ENCODE results near the gene ADAM17. TPM values are rescaled to one million over a fixed set of nuclear protein-coding genes. Genes with fewer than 3 reads are reported as not detected.
"Not testable (repeated sequence)": the region's sequence is repeated elsewhere in the genome, so short reads cannot be mapped to it uniquely, and the experiment has no call there.

The ADAM17 gene
- total RNA-seq, 1 donor from 2014 or later = 76.9 TPM

DNA sequence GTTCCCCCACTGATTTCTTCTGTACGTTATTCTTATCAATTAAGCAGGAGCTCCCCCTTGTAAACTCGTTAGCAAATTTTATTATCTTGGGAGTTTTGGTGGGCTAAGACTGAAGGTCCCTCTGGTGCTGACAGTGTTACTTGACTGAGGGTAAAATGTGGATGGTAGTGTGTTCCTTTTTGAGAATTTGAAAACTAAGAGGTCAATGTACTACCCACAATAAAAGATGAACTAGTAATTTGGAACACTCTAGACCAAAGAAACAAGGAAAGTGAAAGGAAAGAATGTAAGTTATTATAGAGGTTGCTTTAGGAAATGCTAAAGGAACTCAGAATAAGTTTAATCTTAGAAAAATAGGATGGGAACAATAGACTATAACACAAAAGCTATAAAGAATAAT is 40.1 kb upstream of the ADAM17 start:
- Histone ChIP-seq H3K27ac (no peak overlapping the region), H3K36me3 (peaks cover 17% of the 10 kb centered on the region), H3K9me3 (peaks cover 18% of the 10 kb centered on the region), H3K4me1 (peaks cover 46% of the 10 kb centered on the region), H3K27me3 (ENCODE audit: low read depth) (no peaks in the 10 kb centered on the region), H3K4me3 (no peak overlapping the region)
- intact Hi-C loops (cut with DNase I) = no loop called here
- ATAC-seq (no peak), DNase-seq (no peak)
- TF ChIP-seq, protein P1, sequence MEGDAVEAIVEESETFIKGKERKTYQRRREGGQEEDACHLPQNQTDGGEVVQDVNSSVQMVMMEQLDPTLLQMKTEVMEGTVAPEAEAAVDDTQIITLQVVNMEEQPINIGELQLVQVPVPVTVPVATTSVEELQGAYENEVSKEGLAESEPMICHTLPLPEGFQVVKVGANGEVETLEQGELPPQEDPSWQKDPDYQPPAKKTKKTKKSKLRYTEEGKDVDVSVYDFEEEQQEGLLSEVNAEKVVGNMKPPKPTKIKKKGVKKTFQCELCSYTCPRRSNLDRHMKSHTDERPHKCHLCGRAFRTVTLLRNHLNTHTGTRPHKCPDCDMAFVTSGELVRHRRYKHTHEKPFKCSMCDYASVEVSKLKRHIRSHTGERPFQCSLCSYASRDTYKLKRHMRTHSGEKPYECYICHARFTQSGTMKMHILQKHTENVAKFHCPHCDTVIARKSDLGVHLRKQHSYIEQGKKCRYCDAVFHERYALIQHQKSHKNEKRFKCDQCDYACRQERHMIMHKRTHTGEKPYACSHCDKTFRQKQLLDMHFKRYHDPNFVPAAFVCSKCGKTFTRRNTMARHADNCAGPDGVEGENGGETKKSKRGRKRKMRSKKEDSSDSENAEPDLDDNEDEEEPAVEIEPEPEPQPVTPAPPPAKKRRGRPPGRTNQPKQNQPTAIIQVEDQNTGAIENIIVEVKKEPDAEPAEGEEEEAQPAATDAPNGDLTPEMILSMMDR (IDR thresholded peaks at IDR 0.05) = no peak

DNA sequence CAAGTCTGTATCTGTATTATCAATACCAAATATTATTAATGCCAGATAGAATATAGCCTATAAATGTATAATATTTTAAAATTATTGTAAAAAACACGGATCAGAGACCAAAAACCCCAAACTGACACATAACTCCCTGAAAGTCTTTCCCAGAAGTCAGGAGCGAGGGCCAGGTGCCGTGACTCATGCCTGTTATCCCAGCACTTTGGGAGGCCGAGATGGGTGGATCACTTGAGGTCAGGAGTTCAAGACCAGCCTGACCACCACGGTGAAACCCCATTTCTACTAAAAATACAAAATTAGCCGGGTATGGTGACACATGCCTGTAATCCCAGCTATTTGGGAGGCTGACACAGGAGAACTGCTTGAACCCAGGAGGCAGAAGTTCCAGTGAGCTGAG is 39.6 kb upstream of the ADAM17 start:
- H3K27ac ChIP-seq; intact Hi-C loops (cut with DNase I); DNase-seq; H3K4me3 ChIP-seq; H3K27me3 ChIP-seq (ENCODE audit: low read depth): not testable (repeated sequence)
- H3K4me1 ChIP-seq = peaks cover 46% of the 10 kb centered on the region
- H3K9me3 ChIP-seq = peaks cover 14% of the 10 kb centered on the region
- ATAC-seq = peak in 1 of 2 donors; percentile 63
- H3K36me3 ChIP-seq = peaks cover 17% of the 10 kb centered on the region

DNA sequence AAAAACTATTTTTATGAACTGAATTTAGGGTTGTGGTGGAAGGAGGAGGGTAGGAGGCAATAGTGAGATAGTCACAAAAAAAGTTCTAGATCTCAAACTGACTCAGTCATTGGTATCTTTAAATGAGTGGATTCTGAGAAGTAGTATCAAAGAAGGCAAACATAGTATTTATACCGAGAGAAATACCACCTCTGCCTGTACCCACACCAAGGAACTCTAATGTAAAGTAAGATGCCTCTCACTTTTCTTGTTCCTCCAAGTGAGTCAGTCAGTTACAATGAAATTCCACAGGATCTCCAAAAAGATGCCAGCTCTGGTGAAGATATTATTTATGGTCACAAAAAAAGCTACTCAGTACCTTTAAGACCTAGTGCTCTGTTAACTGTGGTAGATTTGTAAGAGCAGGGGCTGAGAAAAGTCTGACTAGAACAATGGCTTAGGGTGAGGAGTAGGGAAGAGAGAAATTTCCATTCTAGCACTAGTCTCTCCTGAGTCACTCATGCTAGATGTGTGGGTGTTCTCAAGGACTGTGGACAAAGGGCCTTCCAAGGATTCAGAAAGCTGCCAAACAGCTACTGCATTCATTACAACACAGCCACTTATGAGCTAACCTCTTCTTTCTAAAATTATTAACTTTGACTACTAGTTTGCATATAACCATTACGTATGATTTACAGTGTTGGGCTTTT is 38.9 kb upstream of the ADAM17 start:
- Histone ChIP-seq H3K4me3 (no peak overlapping the region), H3K27me3 (ENCODE audit: low read depth) (no peaks in the 10 kb centered on the region), H3K9me3 (peaks cover 6% of the 10 kb centered on the region), H3K27ac (peak overlapping the region; percentile 42), H3K36me3 (peaks cover 20% of the 10 kb centered on the region), H3K4me1 (peaks cover 46% of the 10 kb centered on the region)
- peak; percentile 97 for ATAC-seq
- no peak for DNase-seq
- intact Hi-C loops (cut with DNase I) = no loop called here
- TF ChIP-seq, protein P1 (IDR thresholded peaks at IDR 0.05) = no peak

DNA sequence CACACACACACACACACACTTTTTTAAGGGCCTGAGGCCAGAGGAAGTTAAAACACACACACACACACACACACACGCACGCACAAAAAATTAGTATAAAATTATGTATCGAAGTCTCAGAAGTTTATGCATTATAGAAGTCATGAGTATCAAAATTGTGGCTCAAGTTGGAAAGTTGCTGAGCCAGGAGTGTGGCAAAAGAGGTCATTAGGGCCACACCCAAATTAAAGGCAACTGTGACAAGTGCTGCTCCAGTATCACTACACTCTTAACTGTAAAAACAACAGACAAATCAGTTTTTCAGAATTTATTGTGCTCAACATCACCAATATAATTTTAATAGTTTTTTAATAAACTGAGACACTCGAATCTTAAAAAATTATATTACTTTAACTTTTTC is 38.3 kb upstream of the ADAM17 start:
- intact Hi-C loops (cut with DNase I) = no loop called here
- Histone ChIP-seq H3K27ac (no peak overlapping the region), H3K9me3 (peaks cover under 1% of the 10 kb centered on the region), H3K4me1 (peaks cover 46% of the 10 kb centered on the region), H3K4me3 (no peak overlapping the region), H3K27me3 (ENCODE audit: low read depth) (no peaks in the 10 kb centered on the region), H3K36me3 (peaks cover 26% of the 10 kb centered on the region)
- TF ChIP-seq, protein P1 (IDR thresholded peaks at IDR 0.05) = no peak
- DNase-seq (no peak), ATAC-seq (peak; percentile 45 to 63)

DNA sequence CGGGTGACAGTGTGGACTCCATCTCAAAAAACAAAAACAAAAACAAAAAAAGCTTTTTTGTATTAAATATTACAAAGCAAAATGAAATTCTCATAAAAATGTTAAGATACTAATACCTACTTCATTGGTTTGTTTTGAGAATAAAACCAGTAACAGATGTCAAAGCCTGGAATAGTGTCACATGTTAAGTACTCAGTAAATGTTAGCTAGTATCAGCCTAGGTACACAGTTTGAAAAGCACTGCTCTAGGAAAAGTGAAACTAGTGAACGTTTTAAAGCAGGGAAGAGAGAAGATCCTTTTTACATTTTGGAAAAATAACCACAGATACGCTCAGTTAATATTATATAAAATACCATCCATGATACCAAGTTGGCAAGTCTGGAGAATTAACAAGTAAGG is 37.1 kb upstream of the ADAM17 start:
- ATAC-seq (no peak), DNase-seq (no peak)
- TF ChIP-seq, protein P1 (IDR thresholded peaks at IDR 0.05) = no peak
- peaks cover 46% of the 10 kb centered on the region for H3K4me1 ChIP-seq
- no peak overlapping the region for H3K4me3 ChIP-seq
- H3K27ac ChIP-seq = no peak overlapping the region
- intact Hi-C loops (cut with DNase I) = no loop called here
- no peaks in the 10 kb centered on the region for H3K27me3 ChIP-seq (ENCODE audit: low read depth)
- no peaks in the 10 kb centered on the region for H3K9me3 ChIP-seq
- H3K36me3 ChIP-seq = peaks cover 39% of the 10 kb centered on the region

DNA sequence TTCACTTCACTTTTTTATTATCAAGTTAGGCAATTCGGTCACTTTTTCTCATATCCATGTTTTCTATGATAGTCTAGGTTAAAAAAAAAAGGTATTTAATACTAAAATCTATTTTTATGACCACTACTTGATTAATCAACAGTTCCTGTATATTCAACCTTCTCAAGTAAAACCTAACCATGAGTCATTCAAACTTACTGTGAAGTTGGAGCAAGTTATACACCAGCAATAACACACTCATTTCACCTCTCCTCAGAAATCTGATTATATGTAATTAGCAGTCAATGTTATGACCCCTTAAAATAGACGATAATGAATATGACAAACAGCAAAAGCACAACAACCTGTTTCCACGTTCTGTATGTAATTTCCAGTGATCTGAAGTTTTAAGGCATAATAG is 35.0 kb upstream of the ADAM17 start:
- Histone ChIP-seq H3K36me3 (peaks cover 59% of the 10 kb centered on the region), H3K4me1 (peaks cover 29% of the 10 kb centered on the region), H3K27me3 (ENCODE audit: low read depth) (no peaks in the 10 kb centered on the region), H3K9me3 (no peaks in the 10 kb centered on the region), H3K27ac (no peak overlapping the region), H3K4me3 (no peak overlapping the region)
- intact Hi-C loops (cut with DNase I) = no loop called here
- DNase-seq = no peak
- TF ChIP-seq, protein P1 (IDR thresholded peaks at IDR 0.05) = no peak
- ATAC-seq = no peak

Measured in lower lobe of right lung (tissue), 2 donors.